ENCODE results near the gene CHRNA4.

The CHRNA4 gene

GRCh38 chr20:63376283-63377250 lies 15.4 kb upstream of the CHRNA4 start:
- H3K4me3 ChIP-seq (ENCODE audit: low read depth, low read length): no peak overlapping the region
- DNase-seq (ENCODE audit: low read depth): no peak
- no peak for TF ChIP-seq CTCF (conservative IDR thresholded peaks at IDR 0.05; ENCODE audit: low read depth, low read length)

- no peak overlapping the region for H3K4me3 ChIP-seq (ENCODE audit: low read depth, low read length)
- TF ChIP-seq CTCF (conservative IDR thresholded peaks at IDR 0.05; ENCODE audit: low read depth, low read length): no peak
- no peak for DNase-seq (ENCODE audit: low read depth)
Observed at GRCh38 chr20:63375438-63375837, 14.3 kb upstream of the CHRNA4 start.

- DNase-seq (ENCODE audit: low read depth): no peak
- no peak for TF ChIP-seq CTCF (conservative IDR thresholded peaks at IDR 0.05; ENCODE audit: low read depth, low read length)
- no peak overlapping the region for H3K4me3 ChIP-seq (ENCODE audit: low read depth, low read length)
Observed at GRCh38 chr20:63374504-63374903, 13.4 kb upstream of the CHRNA4 start.

- no peak overlapping the region for H3K4me3 ChIP-seq (ENCODE audit: low read depth, low read length)
- DNase-seq (ENCODE audit: low read depth): no peak
- no peak for TF ChIP-seq CTCF (conservative IDR thresholded peaks at IDR 0.05; ENCODE audit: low read depth, low read length)
Observed at GRCh38 chr20:63373996-63374395, 12.8 kb upstream of the CHRNA4 start.

- no peak for DNase-seq (ENCODE audit: low read depth)
- no peak for TF ChIP-seq CTCF (conservative IDR thresholded peaks at IDR 0.05; ENCODE audit: low read depth, low read length)
- no peak overlapping the region for H3K4me3 ChIP-seq (ENCODE audit: low read depth, low read length)
Observed at GRCh38 chr20:63372971-63373885, 12.1 kb upstream of the CHRNA4 start.

DNA sequence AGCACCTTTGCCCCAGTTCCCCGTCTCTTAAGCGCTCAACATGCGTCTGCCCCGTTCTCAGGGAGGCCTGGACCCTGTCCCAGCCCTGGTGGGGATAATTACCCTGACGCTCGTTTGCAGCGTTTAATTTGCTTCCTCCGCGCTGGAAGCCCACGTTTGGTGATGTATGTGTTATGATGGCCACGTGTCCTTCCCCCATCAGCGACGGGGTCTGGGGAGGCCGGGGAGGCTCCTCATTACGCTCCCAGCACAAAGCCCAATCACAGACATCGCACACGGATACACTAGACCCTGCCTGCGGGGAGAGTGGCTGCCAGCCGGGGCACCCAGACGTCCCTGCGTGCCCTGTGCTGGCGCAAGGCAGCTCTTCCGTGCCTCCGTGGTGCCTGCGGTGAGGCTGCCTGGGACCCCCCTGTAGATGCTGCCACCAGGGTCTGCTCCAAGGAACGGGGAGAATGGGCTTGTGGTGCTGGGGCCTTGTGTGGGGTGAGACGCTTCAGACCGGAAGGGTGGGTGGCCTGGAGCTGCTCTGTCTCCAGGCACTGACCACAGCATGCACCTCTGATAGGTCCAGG lies 10.2 kb upstream of the CHRNA4 start:
- no peak overlapping the region for H3K4me3 ChIP-seq (ENCODE audit: low read depth, low read length)
- TF ChIP-seq CTCF (conservative IDR thresholded peaks at IDR 0.05; ENCODE audit: low read depth, low read length): no peak
- no peak for DNase-seq (ENCODE audit: low read depth)

Data from choroid plexus epithelial cell (primary cell).